Iris pigment epithelial cell (primary cell): Measurements from ENCODE around the gene HMG20A.

ENCODE experiments used
- DNase-seq: peaks from one replicate; pipeline ENCODE4 v3.0.0-alpha.2; 2011; ENCODE audit warnings: low read depth

The HMG20A gene

DNA sequence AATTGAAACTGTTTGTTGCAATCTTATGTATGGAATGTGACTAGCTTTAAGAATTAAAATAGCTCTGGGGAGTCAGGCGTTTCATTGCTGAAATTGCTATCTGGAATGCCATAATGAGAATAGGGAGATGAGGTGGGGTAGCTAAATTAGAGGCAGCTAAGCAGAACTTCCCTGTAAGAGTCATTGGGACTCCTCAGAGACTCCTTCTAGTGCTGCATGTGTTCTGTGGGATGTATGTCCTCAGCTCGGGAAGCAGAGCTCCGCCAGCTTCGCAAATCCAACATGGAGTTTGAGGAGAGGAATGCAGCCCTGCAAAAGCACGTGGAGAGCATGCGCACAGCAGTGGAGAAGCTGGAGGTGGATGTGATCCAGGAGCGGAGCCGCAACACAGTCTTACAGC lies 57.4 kb downstream of the HMG20A start:
- no peak for DNase-seq

DNA sequence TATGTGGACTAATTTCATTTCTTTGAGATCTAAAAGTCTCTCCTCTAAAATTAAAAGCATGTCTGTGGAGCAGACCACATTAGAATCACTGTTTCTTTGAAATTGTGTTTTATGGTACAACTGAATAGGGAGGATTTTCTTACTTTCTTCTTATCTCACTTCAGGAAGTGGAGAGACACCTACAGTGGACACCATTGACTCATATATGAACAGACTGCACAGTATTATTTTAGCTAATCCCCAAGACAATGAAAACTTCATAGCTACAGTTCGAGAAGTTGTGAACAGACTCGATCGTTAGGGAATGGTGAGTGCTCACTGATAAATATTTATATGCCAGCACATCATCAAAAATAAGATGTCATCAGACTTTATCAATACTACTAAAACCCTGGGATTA lies 58.3 kb downstream of the HMG20A start:
- DNase-seq, result no peak

DNA sequence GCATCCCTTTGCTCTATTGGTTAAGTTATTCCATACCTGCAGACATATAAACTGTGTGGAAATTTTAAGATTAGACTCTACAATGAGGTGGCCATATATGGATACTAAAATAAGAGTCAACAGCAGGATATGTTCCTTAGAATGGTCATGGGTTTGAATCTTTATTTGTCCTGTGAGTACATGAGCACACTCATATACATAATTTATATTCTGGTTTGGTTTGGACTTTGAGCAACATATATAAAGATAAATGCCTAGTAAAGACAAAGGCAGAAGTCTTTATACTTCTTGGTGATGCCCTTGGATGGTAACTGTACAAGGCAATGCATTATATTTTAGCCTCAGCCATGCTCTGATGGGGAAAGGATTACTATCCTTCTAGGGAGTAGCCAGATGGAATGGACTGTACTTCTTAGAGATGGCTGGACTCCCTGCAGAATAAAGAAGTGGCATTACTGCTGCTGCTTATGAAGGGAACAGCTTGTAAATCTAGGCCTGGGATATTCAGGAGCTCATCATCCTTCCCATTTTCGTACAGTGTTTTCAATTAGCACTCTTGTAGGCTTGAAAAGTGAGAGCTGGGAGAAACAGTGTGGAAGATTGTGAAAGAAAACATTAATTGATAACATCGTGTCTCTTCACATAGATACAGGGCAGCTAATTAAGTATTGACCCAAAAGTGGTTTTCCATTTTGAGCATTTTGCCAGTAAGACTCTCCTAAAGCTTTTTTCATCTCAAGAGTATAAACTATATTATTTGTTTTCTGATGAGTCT lies 60.4 kb downstream of the HMG20A start:
- no peak for DNase-seq

DNA sequence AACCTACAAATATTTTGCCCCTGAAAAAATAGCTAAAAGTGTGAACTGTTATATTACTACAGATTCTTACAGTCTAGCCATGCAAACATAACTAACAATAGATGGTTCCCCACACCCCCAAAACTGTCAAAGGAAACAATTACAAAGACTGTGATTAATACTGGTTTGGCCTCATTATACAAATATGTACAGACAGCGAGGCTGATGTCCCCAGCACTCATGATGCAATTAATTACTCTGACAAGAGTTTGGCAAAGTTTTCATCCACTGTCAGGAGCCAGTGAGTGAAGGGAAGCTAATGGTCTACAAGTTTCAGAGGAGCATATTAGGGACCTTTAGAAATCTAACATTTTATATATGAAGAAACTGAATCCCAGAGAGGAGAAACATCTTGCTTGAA lies 61.0 kb downstream of the HMG20A start:
- peak; percentile 60 for DNase-seq

DNA sequence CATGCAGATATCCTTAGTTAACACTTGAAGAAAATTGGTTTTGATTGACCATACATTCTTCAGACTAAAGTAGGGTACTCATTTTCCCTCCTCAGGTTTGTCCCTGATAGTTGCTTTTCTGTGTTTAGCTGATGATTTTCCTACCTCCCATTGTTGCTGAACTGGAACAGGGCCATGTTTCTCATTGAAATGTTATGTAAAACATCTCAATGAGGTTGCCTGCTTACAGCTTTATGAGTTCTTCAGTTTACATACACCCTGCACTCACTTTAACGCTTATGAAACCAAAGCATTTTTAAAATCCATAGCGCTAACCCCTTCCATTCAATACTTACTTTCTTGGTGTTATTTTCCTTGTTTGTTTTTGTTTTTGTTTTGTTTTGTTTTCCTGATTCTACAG lies 61.9 kb downstream of the HMG20A start:
- peak; percentile 89 for DNase-seq

DNA sequence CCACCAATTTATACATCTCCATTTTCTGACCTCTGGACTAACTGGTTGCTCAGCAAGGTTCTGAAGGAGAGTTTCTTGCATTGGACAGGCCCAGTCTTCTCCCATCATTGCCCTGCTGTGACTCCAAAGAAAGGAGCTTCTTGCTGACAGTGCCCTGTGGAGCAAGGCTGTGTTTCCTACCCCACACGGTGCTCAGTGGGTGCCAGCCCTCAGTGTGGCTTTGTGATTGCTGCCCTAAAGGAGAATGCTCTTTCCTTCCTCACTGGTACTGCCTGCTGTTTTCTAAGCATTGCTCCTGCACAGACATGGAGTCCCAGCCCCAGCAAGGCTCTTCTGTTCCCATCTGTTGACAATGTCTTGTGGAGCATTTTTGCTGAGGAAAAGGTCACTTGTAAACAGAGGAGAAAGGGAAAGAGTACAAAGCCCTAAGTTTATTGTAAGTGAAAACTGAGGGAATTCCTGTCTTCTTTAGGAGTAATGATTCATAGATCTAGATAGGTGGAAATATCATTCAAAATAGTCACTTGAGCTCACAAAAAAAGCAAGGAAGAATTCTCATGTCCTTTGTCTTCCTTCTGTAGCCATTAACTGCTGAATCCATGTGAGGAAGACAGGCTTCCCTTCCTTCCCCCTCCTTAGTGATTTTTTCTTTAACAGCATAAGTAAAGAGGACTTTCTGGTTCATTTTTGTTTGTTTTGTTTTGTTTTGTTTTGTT lies 62.9 kb downstream of the HMG20A start:
- no peak for DNase-seq

DNA sequence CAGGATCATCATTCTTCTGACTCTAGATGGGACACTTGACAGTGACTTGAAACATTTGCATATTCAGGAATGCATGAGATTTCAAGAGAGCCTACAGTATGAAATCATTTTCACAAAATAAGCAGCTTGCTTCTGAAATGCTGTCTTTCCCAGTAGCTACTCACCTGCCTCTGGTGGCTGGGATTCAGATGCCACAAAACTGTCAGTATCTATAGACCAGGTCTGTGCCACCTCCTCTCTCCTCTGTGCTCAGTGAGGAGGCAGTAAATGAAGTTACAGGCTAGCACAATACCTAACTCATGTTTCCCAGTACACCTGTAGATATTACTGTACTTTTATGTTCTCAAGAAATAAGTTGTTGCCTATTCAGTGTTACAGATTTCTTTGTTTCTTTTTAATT lies 64.3 kb downstream of the HMG20A start:
- DNase-seq, result no peak

DNA sequence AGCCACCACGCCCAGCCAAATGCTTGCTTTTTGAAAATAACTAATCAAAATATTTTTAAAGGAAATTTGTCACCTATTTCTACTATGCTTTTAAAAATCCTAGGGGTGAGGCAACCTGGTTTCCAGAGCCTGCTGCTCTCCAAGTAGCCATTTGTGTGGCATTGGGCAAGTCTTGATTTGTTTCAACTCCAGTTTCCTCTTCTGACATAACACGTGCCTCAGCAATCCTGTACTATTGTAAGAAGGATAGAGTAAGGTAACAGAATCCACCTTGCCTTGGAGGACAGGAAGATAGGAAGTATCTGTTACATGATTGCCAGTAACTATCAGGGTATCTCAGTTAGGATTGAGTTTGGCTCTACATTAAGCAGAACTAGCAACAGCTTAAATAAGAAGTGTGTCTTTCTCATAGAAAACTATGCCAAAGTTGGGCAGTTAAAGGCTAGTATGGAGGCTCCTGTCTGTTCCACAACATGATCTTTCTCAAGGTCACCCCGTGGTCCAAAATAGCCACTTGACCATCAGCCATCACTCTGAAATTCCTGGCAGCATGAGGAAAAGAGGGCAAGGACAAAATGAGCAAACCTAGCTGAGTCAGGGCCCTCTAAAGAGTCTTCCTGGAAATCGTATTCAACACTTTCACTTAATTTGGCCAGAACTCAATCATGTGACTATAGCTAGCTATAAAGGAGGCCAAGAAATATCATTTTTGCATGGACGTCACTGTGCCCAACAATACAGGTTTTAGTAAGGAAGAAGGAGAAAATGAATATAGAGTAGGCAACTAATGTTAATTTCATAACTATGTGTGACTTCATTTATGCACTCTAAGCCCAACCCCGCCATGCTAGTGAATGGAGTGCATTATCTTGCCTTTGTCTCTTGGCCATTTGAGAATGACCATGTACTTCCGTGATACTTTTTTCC lies 66.1 kb downstream of the HMG20A start:
- no peak for DNase-seq

DNA sequence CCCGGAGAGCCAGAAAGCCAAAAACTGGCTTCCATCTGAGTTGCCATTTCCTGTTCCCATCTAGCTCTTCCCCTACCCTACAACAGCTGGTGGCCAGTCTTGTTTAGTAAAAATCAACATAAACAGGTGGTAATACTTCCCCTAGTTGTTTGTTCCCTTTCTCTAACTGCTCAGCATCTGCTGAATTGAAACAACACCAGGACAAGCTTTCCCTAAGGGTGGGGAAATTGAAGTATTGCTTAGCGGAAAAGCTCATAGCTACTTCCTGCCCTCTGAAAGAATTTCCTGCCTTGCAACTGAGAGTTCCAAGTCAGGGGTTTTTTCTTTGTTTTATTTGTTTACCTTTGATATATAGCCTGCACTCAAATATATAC lies 66.8 kb downstream of the HMG20A start:
- DNase-seq, result no peak

DNA sequence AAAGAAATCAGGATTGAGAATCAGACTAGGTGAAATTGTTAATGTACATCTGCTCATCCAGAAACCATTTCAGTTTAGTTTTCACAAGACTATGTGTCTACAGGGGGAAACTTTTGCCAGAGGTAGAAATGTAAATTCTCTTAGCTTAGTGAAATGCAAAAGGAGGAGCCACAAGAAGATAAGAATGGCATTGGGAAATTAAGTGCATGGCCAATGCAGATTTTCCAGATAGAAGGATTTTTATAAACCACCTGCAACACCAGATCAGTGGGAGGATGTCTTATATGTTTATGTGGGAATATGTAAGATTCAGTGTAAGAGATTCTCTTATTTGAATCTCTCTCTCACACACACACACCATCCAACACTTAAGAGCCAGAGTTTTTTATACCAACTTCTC lies 67.2 kb downstream of the HMG20A start:
- DNase-seq, result no peak

DNA sequence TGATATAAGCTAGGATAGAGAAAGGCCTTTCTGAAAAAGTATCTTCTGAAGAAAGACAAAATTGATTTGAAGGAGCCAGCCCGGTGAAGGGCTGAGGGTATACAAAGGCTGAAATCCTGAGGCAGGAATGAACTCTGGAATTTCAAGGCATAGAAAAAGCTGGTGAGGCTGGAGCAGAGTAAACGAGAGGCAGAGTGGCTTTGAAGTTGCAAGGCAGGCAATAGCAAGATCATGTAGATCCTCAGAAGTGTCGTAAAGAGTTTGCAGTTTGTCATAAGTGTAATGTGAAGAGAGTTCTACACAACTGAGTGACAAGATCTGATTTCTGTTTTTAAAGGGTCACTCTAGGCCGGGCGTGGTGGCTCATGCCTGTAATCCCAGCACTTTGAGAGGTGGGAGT lies 69.0 kb downstream of the HMG20A start:
- DNase-seq, result no peak

DNA sequence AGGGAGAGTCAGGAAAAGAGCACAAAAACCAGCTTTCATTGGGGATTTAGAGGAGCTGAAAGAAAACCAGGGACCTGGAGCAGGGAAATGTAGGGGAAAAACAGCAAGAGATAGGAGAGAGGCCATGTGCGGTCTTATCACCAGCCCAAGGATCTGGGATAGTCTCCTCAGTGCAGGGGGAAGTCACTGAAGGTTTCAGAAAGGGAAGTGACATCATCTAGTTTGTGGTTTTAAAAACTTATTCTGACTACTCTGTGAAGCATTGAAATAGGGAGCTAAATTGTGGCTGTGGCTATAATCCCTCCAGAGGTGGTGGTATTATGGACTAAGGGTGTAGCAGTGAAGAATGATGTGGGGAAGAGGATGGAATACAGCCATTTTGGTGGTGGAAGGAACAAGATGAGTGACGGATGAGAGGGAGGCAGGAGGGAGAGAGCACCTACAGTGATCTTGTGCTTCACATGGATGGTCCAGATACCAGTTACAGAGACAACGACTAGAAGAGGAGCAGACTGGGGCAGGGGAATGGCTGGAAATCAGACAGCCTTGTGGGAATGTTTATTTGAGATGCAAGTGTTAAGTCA lies 72.7 kb downstream of the HMG20A start:
- peak; percentile 67 for DNase-seq

DNA sequence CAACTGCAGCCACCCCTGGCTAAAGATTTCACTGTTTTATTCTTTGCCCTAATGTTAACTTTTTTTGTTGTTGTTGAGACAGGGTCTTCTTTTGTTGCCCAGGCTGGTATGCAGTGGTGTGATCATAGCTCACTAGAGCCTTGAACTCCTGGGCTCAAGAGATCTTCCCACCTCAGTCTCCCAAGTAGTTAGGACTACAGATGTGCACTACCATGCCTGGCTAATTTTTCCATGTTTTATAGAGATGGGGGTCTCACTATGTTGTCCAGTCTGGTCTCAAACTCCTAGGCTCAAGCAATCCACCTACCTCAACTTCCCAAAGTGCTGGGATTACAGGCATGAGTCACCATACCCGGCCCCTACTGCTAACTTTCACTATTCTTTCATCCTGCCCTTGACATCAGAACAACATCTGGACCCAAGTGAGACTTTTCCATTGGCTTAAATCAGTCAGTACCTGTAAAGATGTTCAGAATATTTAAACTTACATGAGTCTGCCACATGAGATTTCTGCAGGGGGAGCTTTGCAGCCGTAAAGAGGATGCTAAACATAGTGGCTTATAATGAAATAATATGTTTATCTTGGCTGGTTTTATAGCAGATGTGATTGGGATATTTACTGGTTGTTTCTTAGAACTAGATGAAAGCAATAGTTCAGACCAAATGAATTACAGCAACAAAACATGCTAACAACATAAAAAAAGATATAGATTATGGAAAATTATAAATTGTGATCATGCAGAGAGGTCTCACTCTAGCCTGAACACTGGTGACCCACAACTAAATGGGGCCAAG lies 73.6 kb downstream of the HMG20A start:
- no peak for DNase-seq

DNA sequence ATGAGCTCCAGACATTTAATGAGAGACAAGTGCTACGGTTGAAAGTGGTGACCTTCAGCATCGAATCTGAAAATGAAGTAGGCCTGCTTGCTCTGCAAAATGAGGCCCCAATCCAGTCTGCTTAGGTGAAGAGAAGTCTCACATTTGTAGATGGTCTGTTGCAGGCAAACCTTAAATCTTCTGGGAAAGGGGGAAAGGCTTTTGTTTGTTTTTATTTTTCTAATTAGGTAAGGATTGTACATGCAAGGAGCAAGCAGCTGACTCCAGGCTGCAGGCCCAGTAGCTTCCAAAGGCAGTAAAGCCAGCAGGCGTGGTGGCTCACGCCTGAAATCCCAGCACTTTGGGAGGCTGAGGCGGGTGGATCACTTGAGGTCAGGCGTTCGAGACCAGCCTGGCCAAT lies 74.3 kb downstream of the HMG20A start:
- no peak for DNase-seq

DNA sequence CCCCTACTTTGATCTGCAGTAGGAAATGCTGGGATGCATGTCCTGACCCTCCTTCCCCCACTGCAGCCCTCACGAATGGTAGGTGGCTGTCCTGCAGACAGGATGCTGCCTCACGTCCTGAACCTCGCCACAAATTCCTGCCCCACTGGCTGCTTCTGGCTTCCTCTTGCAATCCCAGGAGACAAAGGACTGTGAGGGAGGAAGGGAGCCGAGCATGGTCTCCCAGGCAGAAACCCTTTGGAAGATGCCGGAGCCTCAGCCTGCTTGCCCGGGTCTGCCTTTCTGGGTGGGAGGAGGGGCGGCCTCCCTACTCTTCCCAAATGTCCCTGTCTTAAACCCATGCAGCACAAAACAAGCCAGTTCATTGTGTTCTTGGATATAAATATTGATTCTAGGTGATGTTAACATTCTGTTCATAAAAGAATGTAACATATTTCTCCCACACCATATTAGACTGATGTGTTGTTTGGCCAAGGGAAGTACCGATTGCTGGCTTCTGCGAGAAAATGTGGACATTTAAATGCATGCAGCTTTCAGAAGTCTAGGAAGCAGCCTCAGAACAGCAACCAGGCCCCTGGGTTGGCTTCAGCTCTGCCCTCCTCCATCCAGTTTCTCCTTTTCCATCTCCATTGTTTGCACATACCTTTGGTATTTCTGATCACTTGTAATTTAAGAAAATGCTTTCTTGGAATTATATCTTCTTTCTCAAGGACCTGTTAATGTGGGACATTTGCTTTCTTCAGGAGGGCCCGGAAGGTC lies 75.3 kb downstream of the HMG20A start:
- peak; percentile 40 for DNase-seq

DNA sequence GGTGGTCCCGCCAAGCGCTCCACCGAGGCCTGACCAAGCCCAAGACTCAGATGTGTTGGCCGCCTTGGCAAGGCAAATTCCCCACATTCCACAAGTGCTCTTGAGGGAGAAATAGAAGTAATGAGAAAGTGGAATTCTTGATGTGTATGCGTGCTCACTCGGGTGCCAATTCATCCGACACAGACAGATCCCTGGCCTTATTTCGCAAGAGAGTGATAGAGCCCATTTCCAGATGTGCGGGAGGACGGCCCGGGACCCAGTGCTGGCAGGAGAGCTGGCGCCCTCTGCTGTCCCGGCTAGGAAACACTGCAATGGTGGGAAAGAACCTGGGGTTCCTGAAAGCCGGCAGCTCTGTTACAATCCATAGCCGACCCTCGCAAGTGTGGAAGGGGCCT lies 76.0 kb downstream of the HMG20A start:
- peak; percentile 95 for DNase-seq

DNA sequence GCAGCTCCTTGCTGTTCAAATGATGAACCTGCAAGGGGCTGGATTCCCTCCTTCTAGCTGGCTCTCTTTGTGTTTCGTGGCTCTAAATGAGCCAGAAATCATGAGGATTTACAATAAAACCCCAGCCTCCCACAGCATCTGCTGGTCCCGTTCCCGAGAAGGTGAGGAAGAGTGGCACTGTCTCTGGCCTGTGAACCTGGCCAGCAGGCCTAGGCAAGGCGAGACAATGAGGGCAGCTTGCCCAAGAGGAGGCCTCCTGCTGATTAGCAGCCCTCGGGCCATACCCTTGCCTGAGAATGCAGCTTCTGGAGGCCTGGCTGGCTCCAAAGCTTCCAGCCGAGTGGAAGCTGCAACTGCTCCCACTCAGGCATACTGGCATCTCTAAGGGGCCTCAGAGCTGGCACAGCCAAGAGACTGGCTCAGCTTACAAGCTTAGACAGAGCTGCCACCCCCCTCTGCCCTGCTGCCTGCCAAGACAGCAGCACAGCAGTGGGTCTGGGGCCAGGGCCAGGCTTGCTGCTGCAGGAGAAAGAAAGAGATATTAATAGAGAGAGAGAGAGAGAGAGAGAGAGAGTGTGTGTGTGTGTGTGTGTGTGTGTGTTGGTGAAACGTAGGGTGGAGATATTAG lies 76.5 kb downstream of the HMG20A start:
- DNase-seq, result peak; percentile 21

DNA sequence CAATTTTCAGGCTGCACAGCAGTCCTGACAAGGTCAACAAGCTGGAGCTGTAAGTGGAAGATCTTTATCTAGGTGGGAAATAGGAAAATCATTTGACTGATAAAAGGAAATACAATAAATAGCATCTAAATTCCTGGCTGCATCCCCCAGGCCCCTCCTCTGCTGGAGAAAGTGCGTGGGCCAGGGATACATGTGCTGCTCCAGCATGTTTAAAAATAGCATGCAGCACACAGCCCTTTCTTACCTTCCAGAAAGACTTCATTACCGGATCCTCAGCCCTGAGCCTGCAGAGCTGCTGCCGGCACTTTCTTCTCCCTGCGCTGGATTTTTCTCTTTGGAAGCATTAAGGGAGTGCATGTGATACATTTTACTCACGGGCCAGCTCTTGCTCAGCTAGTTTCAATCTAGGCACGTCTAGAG lies 77.3 kb downstream of the HMG20A start:
- no peak for DNase-seq

DNA sequence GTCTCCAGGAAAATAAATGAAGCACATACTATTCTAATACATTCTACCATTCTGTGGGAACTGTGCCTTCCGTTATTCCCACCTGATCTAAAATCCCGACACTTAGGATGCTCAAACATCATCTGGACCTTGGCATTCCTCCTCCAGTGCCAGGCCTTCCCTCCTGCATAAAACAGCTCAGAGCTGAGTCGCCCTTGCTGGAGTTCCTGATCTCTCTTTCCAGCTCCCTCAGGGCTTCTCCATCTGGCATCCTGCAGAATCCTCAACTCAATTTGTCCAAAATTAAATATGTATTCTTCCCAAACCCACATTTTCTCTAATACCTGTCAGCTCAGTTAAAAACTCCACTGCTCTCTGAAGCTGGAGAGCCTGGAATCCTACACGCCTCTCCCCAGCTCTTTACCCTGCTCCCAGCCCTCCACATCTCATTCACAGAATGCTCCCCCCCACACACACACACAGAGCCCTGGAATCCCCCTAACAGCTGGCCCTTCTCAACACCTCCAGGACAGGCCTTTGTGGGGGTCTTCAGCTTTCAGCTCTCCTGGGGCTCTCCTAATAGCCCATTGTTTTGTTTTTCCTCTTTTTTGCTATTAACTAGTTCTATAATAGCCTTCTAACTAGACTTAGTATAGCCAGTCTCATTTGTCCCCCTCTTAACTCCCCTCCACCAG lies 78.5 kb downstream of the HMG20A start:
- DNase-seq, result no peak

DNA sequence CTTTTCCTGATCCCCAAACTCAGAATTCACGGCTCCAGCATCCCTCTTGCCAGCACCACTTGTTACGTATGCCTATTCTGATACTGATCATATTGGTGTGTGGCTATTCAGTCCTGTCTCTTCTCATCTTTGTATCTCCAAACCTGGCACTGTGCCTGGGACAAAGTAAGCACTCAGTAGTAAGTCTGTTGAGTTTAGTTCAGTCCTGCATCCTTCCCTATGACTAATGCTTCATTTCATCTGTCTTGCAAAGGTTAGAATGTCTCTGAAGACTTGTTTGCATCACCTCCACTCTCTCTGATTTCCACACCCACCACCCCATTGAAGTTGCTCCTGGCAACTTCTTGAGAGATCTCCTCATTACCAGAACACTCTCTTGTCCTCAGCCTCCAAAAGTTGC lies 80.3 kb downstream of the HMG20A start:
- DNase-seq, result peak; percentile 91
